ENCODE results near the gene BIN1. TPM values are rescaled to one million over a fixed set of nuclear protein-coding genes. Genes with fewer than 3 reads are reported as not detected.

Gene BIN1
- total RNA-seq, 1 experiment from 2014 or later = 31.8 TPM

GRCh38 chr2:127117603-127118002 is 10.6 kb upstream of the BIN1 start:
- Histone ChIP-seq H3K4me3 (replicated peaks in 1 of 2; ENCODE audit: low read depth in 1 of 2, low read length in 2 of 2) (no peak overlapping the region), H3K36me3 (ENCODE audit: control insufficient read depth in 1 of 2, insufficient read depth in 2 of 2, low read length in 2 of 2) (no peaks in the 10 kb centered on the region), H4K20me1 (ENCODE audit: insufficient read depth) (no peaks in the 10 kb centered on the region), H3K9me2 (ENCODE audit: insufficient read depth) (no peaks in the 10 kb centered on the region), H3K4me2 (ENCODE audit: low read length) (no peak overlapping the region), H2AFZ (ENCODE audit: low read depth, low read length, poor library complexity, severe bottlenecking) (no peak overlapping the region), H3K27ac (ENCODE audit: low read depth, low read length) (no peak overlapping the region), H3K4me1 (ENCODE audit: control insufficient read depth in 1 of 2, insufficient read depth in 2 of 2, low read length in 2 of 2) (no peaks in the 10 kb centered on the region), H3K79me2 (ENCODE audit: insufficient read depth, low read length) (no peaks in the 10 kb centered on the region), H3K9ac (ENCODE audit: low read length) (no peak overlapping the region), H3K9me3 (ENCODE audit: control insufficient read depth in 1 of 2, insufficient read depth in 1 of 2, low read depth in 1 of 2, low read length in 2 of 2) (no peaks in the 10 kb centered on the region), H3K27me3 (ENCODE audit: insufficient read depth, low read length) (no peaks in the 10 kb centered on the region; the same call in 1 of the 2 replicates)
- ATAC-seq (no peak), DNase-seq (ENCODE audit: low read depth, low spot score) (no peak)
- TF ChIP-seq CTCF (IDR thresholded peaks at IDR 0.05 in 2 of 3, conservative IDR thresholded peaks at IDR 0.05 in 1 of 3; ENCODE audit: borderline replicate concordance in 1 of 3, insufficient read depth in 1 of 3, low read depth in 2 of 3, low read length in 2 of 3) (no peak), ATF3 (IDR thresholded peaks at IDR 0.05) (no peak), JUND (IDR thresholded peaks at IDR 0.05) (no peak), SP1 (IDR thresholded peaks at IDR 0.05; ENCODE audit: low read depth) (no peak), RAD21 (IDR thresholded peaks at IDR 0.05; ENCODE audit: low read depth) (no peak), POLR2A (IDR thresholded peaks at IDR 0.05; ENCODE audit: borderline replicate concordance, extremely low read depth, insufficient read depth, insufficient read length) (no peak), SRF (IDR thresholded peaks at IDR 0.05; ENCODE audit: low read depth) (no peak), YY1 (IDR thresholded peaks at IDR 0.05; ENCODE audit: extremely low read depth, insufficient replicate concordance, low read depth, low read length) (no peak), ZNF274 (IDR thresholded peaks at IDR 0.05; ENCODE audit: low read depth, low read length) (no peak), ZFX (IDR thresholded peaks at IDR 0.05) (no peak), FOSL1 (IDR thresholded peaks at IDR 0.05; ENCODE audit: low read depth) (no peak), REST (IDR thresholded peaks at IDR 0.05; ENCODE audit: low read depth) (no peak), CEBPB (IDR thresholded peaks at IDR 0.05; ENCODE audit: low read depth) (no peak)
- ChIA-PET POLR2A (no interaction called here), RAD21 (ENCODE audit: low non-redundant PET in 1 of 2, low total read pairs in 2 of 2, uncharacterized antibody in 2 of 2, unreplicated experiment in 2 of 2) (no interaction called here), CTCF (no interaction called here)
- intact Hi-C loops (cut with micrococcal nuclease) = no loop called here
- BruUV-seq (replicated peaks) = no TSS peak
